HepG2 (cell line): Measurements from ENCODE around the gene LIN28B. TPM values are rescaled to one million over a fixed set of nuclear protein-coding genes. Genes with fewer than 3 reads are reported as not detected.

Experiments used
- ARNTL ChIP-seq: sonication (generic); formaldehyde crosslinking; IDR thresholded peaks from 2 replicates; pipeline ENCODE4 v1.4.0; 2020; ENCODE audit warnings: mild to moderate bottlenecking, missing genetic modification reagents
- RBFOX2 ChIP-seq: fragments of 200-400 bp; formaldehyde crosslinking; IDR thresholded peaks from 2 replicates; pipeline ENCODE4 v1.6.1; 2017; ENCODE audit warnings: low read depth, mild to moderate bottlenecking, low read length
- SNAI1 ChIP-seq: sonication (generic); formaldehyde crosslinking; IDR thresholded peaks from 2 replicates; pipeline ENCODE4 v1.5.0; 2020; ENCODE audit warnings: mild to moderate bottlenecking, missing genetic modification reagents, borderline replicate concordance
- ZNF205 ChIP-seq: IDR thresholded peaks from 2 replicates; pipeline ENCODE4 v1.6.1; 2018; ENCODE audit warnings: missing biosample characterization, missing genetic modification reagents
- ZNF329 ChIP-seq: sonication (generic); formaldehyde crosslinking; IDR thresholded peaks from 2 replicates; pipeline ENCODE4 v1.9.0; 2021; ENCODE audit warnings: low read depth, mild to moderate bottlenecking, missing genetic modification reagents
- ZNF354B ChIP-seq: sonication (generic); formaldehyde crosslinking; IDR thresholded peaks from 2 replicates; pipeline ENCODE4 v1.8.0; 2022; ENCODE audit warnings: mild to moderate bottlenecking, missing genetic modification reagents
- ZNF572 ChIP-seq: sonication (generic); formaldehyde crosslinking; IDR thresholded peaks from 2 replicates; pipeline ENCODE4 v1.5.1; 2020; ENCODE audit warnings: mild to moderate bottlenecking, missing genetic modification reagents
- ZNF644 ChIP-seq: IDR thresholded peaks from 2 replicates; pipeline ENCODE4 v1.6.1; 2016; ENCODE audit warnings: low read depth
- ZNF646 ChIP-seq: sonication (generic); formaldehyde crosslinking; IDR thresholded peaks from 2 replicates; pipeline ENCODE4 v1.9.0; 2021; ENCODE audit warnings: mild to moderate bottlenecking, missing genetic modification reagents
- ZNF672 ChIP-seq: sonication (generic); formaldehyde crosslinking; IDR thresholded peaks from 2 replicates; pipeline ENCODE4 v1.8.1; 2022; ENCODE audit warnings: missing genetic modification reagents
- ZNF792 ChIP-seq: IDR thresholded peaks from 2 replicates; pipeline ENCODE4 v1.6.1; 2016
- polyA plus RNA-seq, 8 experiments: library from polyadenylated mRNA; depleted of rRNA in 3 of 8; stranded (reverse) in 7 of 8; unstranded in 1 of 8; fragments of >200 nt; fragmentation: Illumina TruSeq in 4 of 8; extraction: Trizol in 4 of 8; gene quantifications; 2 replicates each; pipeline versions ENCODE4 v1.2.1 to v1.2.3, GENCODE V29; 2011 to 2016; ENCODE audit warnings: low read depth in 4 of 8, missing spikeins in 1 of 8, mixed read lengths in 1 of 8; ENCODE audit not compliant: insufficient read depth in 1 of 8
- total RNA-seq, 5 experiments: library from RNA; depleted of rRNA; stranded (reverse); fragments of >200 nt; fragmentation: Illumina TruSeq; extraction: Trizol; gene quantifications; 2 replicates each; pipeline ENCODE4 v1.2.3, GENCODE V29; 2016; ENCODE audit warnings: low read depth in 1 of 5
- TF ChIP-seq, protein P1 (sequence below): sonication (generic); formaldehyde crosslinking; IDR thresholded peaks from 2 replicates; pipeline ENCODE4 v1.4.0; 2020; ENCODE audit warnings: missing genetic modification reagents, mild to moderate bottlenecking, borderline replicate concordance
- TF ChIP-seq, protein P2 (sequence below): IDR thresholded peaks from 2 replicates; pipeline ENCODE4 v1.6.1; 2016; ENCODE audit warnings: mild to moderate bottlenecking
- TF ChIP-seq, protein P3 (sequence below): sonication (generic); formaldehyde crosslinking; IDR thresholded peaks from 2 replicates; pipeline ENCODE4 v1.4.0; 2020; ENCODE audit warnings: missing genetic modification reagents, borderline replicate concordance

Gene LIN28B
- total and polyA plus RNA-seq, 2 of the 13 experiments (the other 11 are each of a cell fraction or from before 2014, with no cell fraction given) = 14.5 to 56.8 TPM

DNA sequence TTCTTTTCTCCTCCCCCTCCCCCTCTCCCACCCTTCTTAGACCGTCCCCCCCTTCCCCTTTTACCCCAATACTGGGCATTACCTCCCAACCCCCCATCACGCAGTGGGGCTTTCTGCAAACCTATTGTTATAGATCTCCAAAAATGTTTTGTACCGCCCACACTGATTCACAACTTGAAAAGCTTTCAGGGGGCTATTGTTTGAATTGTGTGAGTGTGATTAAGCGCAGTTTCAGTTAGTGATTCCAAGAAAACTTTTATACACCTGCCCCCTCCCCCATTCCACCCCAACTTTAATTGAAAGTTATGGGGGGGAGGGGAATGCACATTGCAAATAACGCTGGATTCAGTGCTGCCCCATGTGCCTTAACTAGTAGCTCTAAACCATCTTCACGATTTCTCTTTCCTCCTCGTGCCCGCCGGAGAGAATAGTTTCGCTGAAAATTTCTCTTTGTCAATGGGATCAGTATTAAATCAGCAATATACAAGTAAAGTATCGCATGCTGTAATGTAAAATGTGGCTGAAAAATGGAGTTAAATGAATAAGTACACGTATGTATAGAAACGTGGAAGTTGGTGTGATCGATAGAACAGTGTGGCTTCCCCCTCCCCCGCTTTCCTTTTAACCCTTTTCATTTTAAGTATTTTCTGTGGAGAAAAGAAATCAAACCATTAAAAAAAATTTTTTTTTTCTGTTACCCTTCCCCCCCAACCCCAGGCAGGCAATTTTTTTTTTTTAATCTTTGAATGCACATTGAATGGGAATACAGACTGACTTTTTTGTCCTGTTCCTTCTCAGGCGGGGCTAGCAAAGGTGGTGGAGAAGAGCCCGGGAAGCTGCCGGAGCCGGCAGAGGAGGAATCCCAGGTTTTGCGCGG lies 632 bp downstream of the LIN28B start (continued):
- TF ChIP-seq, protein P1, sequence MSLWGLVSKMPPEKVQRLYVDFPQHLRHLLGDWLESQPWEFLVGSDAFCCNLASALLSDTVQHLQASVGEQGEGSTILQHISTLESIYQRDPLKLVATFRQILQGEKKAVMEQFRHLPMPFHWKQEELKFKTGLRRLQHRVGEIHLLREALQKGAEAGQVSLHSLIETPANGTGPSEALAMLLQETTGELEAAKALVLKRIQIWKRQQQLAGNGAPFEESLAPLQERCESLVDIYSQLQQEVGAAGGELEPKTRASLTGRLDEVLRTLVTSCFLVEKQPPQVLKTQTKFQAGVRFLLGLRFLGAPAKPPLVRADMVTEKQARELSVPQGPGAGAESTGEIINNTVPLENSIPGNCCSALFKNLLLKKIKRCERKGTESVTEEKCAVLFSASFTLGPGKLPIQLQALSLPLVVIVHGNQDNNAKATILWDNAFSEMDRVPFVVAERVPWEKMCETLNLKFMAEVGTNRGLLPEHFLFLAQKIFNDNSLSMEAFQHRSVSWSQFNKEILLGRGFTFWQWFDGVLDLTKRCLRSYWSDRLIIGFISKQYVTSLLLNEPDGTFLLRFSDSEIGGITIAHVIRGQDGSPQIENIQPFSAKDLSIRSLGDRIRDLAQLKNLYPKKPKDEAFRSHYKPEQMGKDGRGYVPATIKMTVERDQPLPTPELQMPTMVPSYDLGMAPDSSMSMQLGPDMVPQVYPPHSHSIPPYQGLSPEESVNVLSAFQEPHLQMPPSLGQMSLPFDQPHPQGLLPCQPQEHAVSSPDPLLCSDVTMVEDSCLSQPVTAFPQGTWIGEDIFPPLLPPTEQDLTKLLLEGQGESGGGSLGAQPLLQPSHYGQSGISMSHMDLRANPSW (CRISPR knock-in tag) = no peak
- TF ChIP-seq ZNF646 (CRISPR knock-in tag) = no peak
- TF ChIP-seq ZNF354B (CRISPR knock-in tag) = no peak
- no peak for TF ChIP-seq ARNTL
- TF ChIP-seq ZNF644 (CRISPR knock-in tag) = no peak
- peak; percentile 38; the same call in 1 of the 2 replicates for TF ChIP-seq RBFOX2
- no peak for TF ChIP-seq ZNF672 (CRISPR knock-in tag)
- no peak for TF ChIP-seq ZNF792 (CRISPR knock-in tag)
- TF ChIP-seq, protein P2, sequence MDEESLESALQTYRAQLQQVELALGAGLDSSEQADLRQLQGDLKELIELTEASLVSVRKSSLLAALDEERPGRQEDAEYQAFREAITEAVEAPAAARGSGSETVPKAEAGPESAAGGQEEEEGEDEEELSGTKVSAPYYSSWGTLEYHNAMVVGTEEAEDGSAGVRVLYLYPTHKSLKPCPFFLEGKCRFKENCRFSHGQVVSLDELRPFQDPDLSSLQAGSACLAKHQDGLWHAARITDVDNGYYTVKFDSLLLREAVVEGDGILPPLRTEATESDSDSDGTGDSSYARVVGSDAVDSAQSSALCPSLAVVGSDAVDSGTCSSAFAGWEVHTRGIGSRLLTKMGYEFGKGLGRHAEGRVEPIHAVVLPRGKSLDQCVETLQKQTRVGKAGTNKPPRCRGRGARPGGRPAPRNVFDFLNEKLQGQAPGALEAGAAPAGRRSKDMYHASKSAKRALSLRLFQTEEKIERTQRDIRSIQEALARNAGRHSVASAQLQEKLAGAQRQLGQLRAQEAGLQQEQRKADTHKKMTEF (CRISPR knock-in tag) = no peak
- no peak for TF ChIP-seq ZNF572 (CRISPR knock-in tag)
- no peak for TF ChIP-seq SNAI1 (CRISPR knock-in tag)
- no peak for TF ChIP-seq ZNF205 (CRISPR knock-in tag)
- no peak for TF ChIP-seq ZNF329
- TF ChIP-seq, protein P3, sequence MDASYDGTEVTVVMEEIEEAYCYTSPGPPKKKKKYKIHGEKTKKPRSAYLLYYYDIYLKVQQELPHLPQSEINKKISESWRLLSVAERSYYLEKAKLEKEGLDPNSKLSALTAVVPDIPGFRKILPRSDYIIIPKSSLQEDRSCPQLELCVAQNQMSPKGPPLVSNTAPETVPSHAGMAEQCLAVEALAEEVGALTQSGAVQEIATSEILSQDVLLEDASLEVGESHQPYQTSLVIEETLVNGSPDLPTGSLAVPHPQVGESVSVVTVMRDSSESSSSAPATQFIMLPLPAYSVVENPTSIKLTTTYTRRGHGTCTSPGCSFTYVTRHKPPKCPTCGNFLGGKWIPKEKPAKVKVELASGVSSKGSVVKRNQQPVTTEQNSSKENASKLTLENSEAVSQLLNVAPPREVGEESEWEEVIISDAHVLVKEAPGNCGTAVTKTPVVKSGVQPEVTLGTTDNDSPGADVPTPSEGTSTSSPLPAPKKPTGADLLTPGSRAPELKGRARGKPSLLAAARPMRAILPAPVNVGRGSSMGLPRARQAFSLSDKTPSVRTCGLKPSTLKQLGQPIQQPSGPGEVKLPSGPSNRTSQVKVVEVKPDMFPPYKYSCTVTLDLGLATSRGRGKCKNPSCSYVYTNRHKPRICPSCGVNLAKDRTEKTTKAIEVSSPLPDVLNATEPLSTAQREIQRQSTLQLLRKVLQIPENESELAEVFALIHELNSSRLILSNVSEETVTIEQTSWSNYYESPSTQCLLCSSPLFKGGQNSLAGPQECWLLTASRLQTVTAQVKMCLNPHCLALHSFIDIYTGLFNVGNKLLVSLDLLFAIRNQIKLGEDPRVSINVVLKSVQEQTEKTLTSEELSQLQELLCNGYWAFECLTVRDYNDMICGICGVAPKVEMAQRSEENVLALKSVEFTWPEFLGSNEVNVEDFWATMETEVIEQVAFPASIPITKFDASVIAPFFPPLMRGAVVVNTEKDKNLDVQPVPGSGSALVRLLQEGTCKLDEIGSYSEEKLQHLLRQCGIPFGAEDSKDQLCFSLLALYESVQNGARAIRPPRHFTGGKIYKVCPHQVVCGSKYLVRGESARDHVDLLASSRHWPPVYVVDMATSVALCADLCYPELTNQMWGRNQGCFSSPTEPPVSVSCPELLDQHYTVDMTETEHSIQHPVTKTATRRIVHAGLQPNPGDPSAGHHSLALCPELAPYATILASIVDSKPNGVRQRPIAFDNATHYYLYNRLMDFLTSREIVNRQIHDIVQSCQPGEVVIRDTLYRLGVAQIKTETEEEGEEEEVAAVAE (CRISPR knock-in tag) = peak; percentile 17; the same call in 1 of the 2 replicates
